Measurements from ENCODE around the gene CYP2A7.
"Not testable (repeated sequence)": the region's sequence is repeated elsewhere in the genome, so short reads cannot be mapped to it uniquely, and the experiment has no call there.

Gene CYP2A7

DNA sequence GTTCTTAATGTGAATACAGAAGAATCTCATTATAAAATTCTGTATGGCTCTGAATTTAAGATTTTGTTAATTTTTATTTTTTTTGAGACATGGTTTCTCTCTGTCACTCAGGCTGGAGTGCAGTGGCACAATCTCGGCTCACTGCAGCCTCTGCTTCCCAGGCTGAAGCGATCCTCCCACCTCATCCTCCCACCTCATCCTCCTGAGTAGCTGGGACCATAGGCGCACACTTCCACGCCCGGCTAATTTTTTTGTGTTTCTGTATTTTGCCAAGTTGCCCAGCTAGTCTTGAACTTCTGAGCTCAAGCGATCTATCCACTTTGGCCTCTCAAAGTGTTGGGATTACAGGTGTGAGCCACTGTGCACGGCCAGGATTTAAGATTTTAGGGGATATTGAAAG lies 14.3 kb downstream of the CYP2A7 start:
- no peak for TF ChIP-seq ZFX (IDR thresholded peaks at IDR 0.05; ENCODE audit: borderline replicate concordance)
- TF ChIP-seq, protein P1, sequence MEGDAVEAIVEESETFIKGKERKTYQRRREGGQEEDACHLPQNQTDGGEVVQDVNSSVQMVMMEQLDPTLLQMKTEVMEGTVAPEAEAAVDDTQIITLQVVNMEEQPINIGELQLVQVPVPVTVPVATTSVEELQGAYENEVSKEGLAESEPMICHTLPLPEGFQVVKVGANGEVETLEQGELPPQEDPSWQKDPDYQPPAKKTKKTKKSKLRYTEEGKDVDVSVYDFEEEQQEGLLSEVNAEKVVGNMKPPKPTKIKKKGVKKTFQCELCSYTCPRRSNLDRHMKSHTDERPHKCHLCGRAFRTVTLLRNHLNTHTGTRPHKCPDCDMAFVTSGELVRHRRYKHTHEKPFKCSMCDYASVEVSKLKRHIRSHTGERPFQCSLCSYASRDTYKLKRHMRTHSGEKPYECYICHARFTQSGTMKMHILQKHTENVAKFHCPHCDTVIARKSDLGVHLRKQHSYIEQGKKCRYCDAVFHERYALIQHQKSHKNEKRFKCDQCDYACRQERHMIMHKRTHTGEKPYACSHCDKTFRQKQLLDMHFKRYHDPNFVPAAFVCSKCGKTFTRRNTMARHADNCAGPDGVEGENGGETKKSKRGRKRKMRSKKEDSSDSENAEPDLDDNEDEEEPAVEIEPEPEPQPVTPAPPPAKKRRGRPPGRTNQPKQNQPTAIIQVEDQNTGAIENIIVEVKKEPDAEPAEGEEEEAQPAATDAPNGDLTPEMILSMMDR (IDR thresholded peaks at IDR 0.05) = no peak
- H3K27ac ChIP-seq = no peak overlapping the region

DNA sequence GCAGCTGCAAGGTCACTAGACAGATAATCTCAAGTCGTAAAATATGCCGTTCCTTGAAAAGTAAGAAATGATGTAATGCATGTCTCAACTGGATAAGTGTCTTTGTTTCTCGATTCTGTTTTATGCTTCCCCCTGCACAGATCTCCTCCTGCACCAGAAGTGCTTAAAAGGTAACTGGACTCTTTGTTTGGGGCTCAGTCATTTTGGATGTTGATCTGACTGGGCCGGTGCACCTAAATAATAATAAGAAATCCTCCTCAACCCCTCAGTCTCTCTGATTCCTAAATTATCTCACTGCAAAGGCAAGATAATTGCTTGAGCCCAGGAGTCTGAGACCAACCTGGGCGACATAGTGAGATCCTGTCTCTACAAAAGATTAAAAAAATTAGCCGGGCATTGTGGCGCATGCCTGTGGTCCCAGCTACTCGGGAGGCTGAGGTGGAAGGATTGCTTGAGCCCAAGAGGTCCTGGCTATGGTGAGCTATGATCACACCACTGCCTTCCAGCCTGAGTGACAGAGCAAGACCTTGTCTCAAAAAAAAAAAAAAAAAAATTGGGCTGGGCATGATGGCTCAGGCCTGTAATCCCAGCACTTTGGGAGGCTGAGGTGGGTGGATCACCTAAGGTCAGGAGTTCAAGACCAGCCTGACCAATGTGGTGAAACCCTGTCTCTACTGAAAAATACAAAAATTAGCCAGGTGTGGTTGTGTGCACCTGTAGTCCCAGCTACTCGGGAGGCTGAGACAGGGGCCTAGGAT lies 17.1 kb downstream of the CYP2A7 start:
- not testable (repeated sequence) for H3K27ac ChIP-seq

DNA sequence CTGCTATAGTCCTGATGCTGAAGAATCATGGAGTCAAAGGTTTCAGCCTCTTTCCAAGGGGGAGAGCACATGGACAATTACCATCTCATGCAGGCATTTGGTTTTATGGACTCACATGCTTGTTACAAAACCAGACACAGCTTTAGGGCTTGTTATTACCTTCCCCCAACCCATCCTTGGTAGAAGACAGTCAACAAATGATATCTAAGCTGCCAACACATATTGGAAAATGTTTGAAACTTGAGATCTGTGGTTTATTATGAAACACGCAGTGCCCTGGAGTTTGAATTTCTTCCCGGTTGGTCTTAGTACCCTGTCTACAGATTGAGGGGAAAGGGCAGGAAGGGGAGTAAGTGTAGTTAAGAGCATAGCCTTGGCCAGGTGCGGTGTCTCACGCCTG lies 19.2 kb downstream of the CYP2A7 start:
- TF ChIP-seq, protein P1 (IDR thresholded peaks at IDR 0.05) = no peak
- no peak overlapping the region for H3K27ac ChIP-seq

DNA sequence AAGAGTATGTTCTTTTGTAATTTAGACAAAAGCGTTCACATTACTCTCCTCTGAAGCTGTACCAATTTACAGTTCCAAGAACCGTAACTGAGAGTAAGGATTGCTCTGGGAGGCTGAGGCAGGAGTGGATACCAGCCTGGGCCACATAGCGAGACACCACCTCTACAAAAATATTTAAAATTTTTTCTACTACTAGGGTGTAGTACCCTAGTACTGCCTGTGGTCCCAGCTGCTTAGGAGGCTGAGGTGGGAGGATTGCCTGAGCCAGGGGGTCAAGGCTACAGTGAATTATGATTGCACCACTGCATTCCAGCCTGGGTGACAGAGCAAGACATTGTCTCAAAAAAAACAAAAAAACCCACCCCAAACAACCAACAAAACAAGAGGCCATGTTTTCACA lies 19.7 kb downstream of the CYP2A7 start:
- no peak overlapping the region for H3K27ac ChIP-seq
- no peak for TF ChIP-seq ZFX (IDR thresholded peaks at IDR 0.05; ENCODE audit: borderline replicate concordance)
- TF ChIP-seq, protein P1 (IDR thresholded peaks at IDR 0.05) = no peak

DNA sequence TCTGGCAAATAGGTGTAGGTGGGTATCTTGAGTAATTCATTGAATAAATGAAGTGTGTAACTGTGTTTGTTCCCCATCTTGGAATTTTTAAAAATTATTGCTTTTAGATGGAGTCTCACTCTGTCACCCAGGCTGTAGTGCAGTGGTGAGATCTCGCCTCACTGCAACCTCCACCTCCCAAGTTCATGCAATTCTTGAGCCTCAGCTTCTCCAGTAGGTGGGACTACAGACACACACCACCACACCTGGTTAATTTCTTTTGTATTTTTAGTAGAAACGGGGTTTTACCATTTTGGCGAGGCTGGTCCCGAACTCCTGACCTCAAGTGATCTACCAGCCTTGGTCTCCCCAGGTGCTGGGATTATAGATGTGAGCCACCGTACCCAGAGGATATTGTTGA lies 23.9 kb downstream of the CYP2A7 start:
- H3K27ac ChIP-seq = no peak overlapping the region
- TF ChIP-seq ZFX (IDR thresholded peaks at IDR 0.05; ENCODE audit: borderline replicate concordance) = no peak
- TF ChIP-seq, protein P1 (IDR thresholded peaks at IDR 0.05) = no peak

DNA sequence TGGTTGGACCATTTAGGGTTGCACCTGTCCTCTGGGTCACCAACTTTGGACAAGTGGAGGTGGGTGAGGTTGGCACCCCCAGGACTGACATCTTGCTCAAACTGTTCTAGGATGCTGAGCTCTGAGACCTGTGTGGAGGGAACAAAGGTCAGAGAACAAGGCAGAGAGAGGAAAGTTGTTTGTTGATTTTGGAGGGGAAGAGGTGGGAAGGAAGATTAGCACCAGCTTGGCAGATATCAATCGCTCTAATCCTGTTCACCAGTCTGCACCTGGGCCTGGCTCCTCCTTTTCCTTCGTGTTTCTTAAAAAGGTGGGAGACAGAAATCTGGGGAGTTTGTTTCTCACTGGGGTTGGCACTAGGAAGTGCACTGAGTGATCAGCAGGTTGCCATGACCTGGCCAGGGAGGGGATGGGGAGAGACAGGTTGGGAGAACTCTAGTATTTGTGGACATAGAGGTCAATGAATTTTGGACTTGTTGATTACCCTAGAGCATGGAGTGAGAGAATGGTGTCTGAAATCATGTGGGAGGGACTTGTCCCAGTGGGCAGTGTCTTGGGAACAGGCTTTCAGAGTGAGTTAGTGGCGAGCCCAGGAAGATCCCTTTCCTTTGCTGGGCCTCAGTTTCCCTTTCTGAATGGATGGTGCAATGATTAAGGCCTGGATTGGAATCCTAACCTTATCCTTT lies 29.4 kb downstream of the CYP2A7 start:
- H3K27ac ChIP-seq = not testable (repeated sequence)

DNA sequence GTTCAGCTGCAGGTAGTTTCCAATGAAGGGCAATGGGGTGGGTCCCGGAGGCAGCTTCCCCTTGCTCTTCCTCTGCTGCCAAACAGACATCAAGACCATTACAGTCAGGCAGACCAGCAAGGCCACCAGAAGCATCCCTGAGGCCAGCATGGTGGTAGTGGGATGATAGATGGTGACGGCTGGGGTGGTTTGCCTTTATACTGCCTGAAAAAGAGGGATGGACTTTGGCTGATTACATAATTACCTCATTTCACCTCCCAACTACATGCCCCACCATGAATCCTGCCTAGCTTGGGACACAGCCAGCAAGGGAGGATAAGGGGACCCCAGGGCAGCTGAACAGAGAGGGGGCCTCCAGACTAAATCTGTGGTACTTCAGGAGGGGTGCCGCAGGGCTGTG lies 31.8 kb downstream of the CYP2A7 start, which contains the start of gene CYP2A6:
Gene CYP2A6, minus strand, starts transcription at position 171 of the 400 bp plus-strand sequence. Its CDS starts 21 bp downstream, at position 150.
- H3K27ac ChIP-seq = not testable (repeated sequence)

DNA sequence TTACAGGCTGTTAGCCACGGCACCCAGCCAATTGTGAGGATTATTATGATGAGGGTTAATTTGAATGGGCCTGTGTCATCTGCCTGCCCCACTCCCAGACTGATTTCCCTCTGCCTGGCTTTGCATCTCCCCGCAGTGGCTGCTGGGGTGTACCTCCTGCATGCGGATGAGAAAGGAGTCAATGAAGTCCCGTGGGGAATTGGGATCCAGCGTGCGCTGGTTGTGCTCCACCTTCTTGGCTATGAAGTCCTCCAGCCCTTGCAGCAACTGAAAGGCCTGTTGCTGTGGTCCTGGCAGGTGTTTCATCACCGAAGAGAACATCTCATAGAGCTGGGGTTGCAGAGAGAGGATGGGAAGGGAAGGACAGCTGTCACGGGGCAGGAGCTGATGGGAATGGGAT lies 35.3 kb downstream of the CYP2A7 start:
- not testable (repeated sequence) for H3K27ac ChIP-seq

DNA sequence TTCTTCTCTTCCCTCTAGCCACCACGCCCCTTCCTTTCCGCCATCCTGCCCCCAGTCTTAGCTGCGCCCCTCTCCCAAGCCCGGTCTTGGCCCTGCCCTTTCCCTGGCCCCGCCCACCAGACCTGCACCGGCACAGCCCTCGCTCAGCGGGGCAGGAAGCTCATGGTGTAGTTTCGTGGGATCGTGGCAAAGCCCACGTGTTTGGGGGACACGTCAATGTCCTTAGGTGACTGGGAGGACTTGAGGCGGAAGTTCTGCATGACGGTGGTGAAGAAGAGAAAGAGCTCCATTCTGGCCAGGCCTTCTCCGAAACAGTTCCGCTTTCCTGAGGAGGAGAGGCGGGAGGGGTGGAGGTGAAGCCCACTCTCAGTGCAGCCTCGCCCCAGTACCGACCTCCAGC lies 38.4 kb downstream of the CYP2A7 start:
- not testable (repeated sequence) for H3K27ac ChIP-seq

DNA sequence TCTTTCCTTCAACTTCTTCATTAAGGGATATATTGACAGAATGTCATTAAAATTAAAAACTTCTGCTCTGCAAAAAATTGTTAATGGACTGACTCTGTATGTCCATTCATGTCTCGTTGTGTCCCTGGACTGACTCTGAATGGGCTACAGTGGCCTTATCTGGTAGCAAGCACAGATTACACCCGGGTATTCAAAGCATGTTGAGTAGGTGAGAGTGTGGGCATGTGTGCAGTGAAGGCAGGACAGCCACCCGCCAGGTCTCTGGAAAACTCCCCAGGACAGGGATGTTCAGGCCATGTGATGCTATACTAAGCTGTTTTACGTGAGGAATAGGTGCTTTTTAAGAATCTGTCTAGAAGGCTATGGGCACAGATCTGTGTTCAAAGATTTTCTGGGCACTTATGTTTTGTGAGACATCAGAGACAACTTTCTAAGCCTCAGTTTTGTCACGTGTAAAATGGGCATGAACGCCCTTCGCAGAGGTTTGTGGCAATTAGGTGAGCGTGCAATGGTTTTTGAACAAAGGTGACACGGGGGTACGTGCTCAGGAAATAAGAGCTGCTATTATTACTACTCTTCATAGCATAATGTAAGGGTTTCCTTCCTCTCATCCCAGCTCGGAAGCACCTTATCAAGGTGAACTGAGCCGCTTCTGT lies 38.9 kb downstream of the CYP2A7 start:
- not testable (repeated sequence) for H3K27ac ChIP-seq

DNA sequence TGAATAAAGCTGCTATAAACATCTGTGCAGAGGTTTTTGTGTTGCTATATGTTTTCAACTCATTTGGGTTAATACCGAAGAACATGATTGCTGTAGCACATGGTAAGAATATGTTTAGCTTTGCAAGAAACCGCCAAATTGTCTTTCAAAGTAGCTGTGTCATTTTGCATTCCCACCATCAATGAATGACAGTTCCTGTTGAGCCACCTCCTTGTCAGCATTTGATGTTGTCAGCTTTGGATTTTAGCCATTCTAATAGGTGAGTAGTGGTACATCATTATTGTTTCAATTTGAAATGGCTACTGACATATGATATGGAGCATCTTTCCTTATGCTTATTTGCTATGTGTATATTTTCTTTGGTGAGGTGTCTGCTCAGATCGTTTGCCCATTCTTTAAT lies 40.0 kb downstream of the CYP2A7 start:
- not testable (repeated sequence) for H3K27ac ChIP-seq

DNA sequence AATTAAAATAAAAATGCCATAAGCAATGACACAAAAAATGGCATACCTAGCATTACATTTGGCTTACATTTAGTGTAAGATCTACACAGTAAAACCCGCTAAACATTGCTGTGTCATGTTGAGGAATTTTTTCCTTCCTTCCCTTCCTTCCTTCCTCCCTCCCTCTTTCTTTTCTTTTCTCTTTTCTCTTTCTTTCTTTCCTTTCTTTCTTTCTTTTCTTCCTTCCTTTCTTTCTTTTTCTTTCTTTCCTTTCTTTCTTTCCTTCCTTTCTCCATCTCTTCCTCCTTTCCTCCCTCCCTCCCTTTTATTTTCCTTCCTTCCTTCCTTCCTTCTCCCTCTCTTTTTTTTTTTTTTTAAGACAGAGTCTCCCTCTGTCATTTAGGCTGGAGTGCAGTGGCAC lies 43.6 kb downstream of the CYP2A7 start:
- not testable (repeated sequence) for H3K27ac ChIP-seq
